ENCODE results near the gene PRR5L.

Gene PRR5L

GRCh38 chr11:36498721-36499120 lies 202.6 kb downstream of the PRR5L start:
- Histone ChIP-seq H4K91ac (ENCODE audit: low read length) (no peak overlapping the region), H2BK15ac (ENCODE audit: low read depth, poor library complexity, severe bottlenecking) (no peak overlapping the region), H3K9me3 (ENCODE audit: control insufficient read depth, low read length) (no peaks in the 10 kb centered on the region), H3K4me3 (ENCODE audit: insufficient read depth in 1 of 2, low read depth in 1 of 2, low read length in 2 of 2) (no peak overlapping the region), H3K4ac (ENCODE audit: low read depth in 1 of 2, low read length in 2 of 2) (no peak overlapping the region), H3K4me2 (ENCODE audit: low read length, poor library complexity, severe bottlenecking) (no peak overlapping the region), H3K9ac (ENCODE audit: low read length) (no peak overlapping the region), H2BK120ac (ENCODE audit: low read depth, low read length) (no peak overlapping the region), H3K18ac (ENCODE audit: low read depth in 1 of 2, low read length in 2 of 2) (no peak overlapping the region), H3K27ac (ENCODE audit: low read length, poor library complexity, severe bottlenecking) (no peak overlapping the region), H3K36me3 (ENCODE audit: control insufficient read depth in 1 of 2, insufficient read depth in 2 of 2, low read depth in 1 of 2, low read length in 2 of 2) (peaks cover 7 to 67% of the 10 kb centered on the region in 2 experiments), H2BK12ac (ENCODE audit: low read length in 2 of 2) (no peak overlapping the region), H2BK5ac (ENCODE audit: low read depth, low read length, poor library complexity, severe bottlenecking) (no peak overlapping the region), H3K27me3 (ENCODE audit: control insufficient read depth in 1 of 2, insufficient read depth in 1 of 2, low read length in 2 of 2) (no peaks in the 10 kb centered on the region), H3K79me1 (replicated peaks; ENCODE audit: low read length, poor library complexity, severe bottlenecking) (peaks cover 10% of the 10 kb centered on the region), H3K14ac (ENCODE audit: low read length in 2 of 2) (no peak overlapping the region), H4K8ac (ENCODE audit: low read length) (no peak overlapping the region), H2AK5ac (ENCODE audit: low read length, severe bottlenecking) (no peak overlapping the region), H3K4me1 (ENCODE audit: control insufficient read depth, insufficient read depth, low read depth, low read length) (peaks cover 5% of the 10 kb centered on the region), H3K23ac (ENCODE audit: low read length in 2 of 2) (no peak overlapping the region), H2AFZ (ENCODE audit: low read depth, low read length) (no peak overlapping the region)
- no CpG with 5 or more reads among the region's 1 CpG for WGBS
- DNase-seq: no peak

- no peaks in the 10 kb centered on the region for H3K9me3 ChIP-seq (ENCODE audit: control insufficient read depth, low read length)
- no peak overlapping the region for H3K27ac ChIP-seq (ENCODE audit: low read length, poor library complexity, severe bottlenecking)
- no peak overlapping the region for H3K4me2 ChIP-seq (ENCODE audit: low read length, poor library complexity, severe bottlenecking)
- no peak overlapping the region for H2BK15ac ChIP-seq (ENCODE audit: low read depth, poor library complexity, severe bottlenecking)
- H3K4me3 ChIP-seq (ENCODE audit: insufficient read depth in 1 of 2, low read depth in 1 of 2, low read length in 2 of 2): no peak overlapping the region
- no peak overlapping the region for H3K23ac ChIP-seq (ENCODE audit: low read length in 2 of 2)
- H2AK5ac ChIP-seq (ENCODE audit: low read length, severe bottlenecking): peak overlapping the region; percentile 77
- H4K8ac ChIP-seq (ENCODE audit: low read length): no peak overlapping the region
- H3K27me3 ChIP-seq (ENCODE audit: control insufficient read depth in 1 of 2, insufficient read depth in 1 of 2, low read length in 2 of 2): no peaks in the 10 kb centered on the region
- peaks cover 4 to 62% of the 10 kb centered on the region in 2 experiments for H3K36me3 ChIP-seq (ENCODE audit: control insufficient read depth in 1 of 2, insufficient read depth in 2 of 2, low read depth in 1 of 2, low read length in 2 of 2)
- no peak overlapping the region for H3K4ac ChIP-seq (ENCODE audit: low read depth in 1 of 2, low read length in 2 of 2)
- H3K9ac ChIP-seq (ENCODE audit: low read length): no peak overlapping the region
- H2BK12ac ChIP-seq (ENCODE audit: low read length in 2 of 2): no peak overlapping the region
- DNase-seq: no peak
- no peak overlapping the region for H3K14ac ChIP-seq (ENCODE audit: low read length in 2 of 2)
- peaks cover 5% of the 10 kb centered on the region for H3K4me1 ChIP-seq (ENCODE audit: control insufficient read depth, insufficient read depth, low read depth, low read length)
- 96% methylated on average over 4 of the region's 4 CpGs for WGBS
- no peak overlapping the region for H4K91ac ChIP-seq (ENCODE audit: low read length)
- H3K18ac ChIP-seq (ENCODE audit: low read depth in 1 of 2, low read length in 2 of 2): no peak overlapping the region
- H3K79me1 ChIP-seq (replicated peaks; ENCODE audit: low read length, poor library complexity, severe bottlenecking): peaks cover 11% of the 10 kb centered on the region
- H2AFZ ChIP-seq (ENCODE audit: low read depth, low read length): no peak overlapping the region
- H2BK120ac ChIP-seq (ENCODE audit: low read depth, low read length): no peak overlapping the region
- H2BK5ac ChIP-seq (ENCODE audit: low read depth, low read length, poor library complexity, severe bottlenecking): no peak overlapping the region
Observed at GRCh38 chr11:36499315-36499714, 203.2 kb downstream of the PRR5L start.

GRCh38 chr11:36500315-36500721 lies 204.2 kb downstream of the PRR5L start:
- WGBS: 0% methylated on average over 1 of the region's 1 CpG
- peak overlapping the region; percentile 69 for H4K8ac ChIP-seq (ENCODE audit: low read length)

GRCh38 chr11:36501236-36501635 lies 205.1 kb downstream of the PRR5L start:
- no peak overlapping the region for H3K18ac ChIP-seq (ENCODE audit: low read depth in 1 of 2, low read length in 2 of 2)

More at GRCh38 chr11:36500315-36500721, 204.2 kb downstream of the PRR5L start:
- Histone ChIP-seq H2BK12ac (ENCODE audit: low read length in 2 of 2) (peak overlapping the region in 1 of 2 experiments; percentile 4), H3K18ac (ENCODE audit: low read depth in 1 of 2, low read length in 2 of 2) (peak overlapping the region; percentile 52 to 62), H3K23ac (ENCODE audit: low read length in 2 of 2) (no peak overlapping the region), H3K9ac (ENCODE audit: low read length) (peak overlapping the region; percentile 61), H3K9me3 (ENCODE audit: control insufficient read depth, low read length) (no peaks in the 10 kb centered on the region), H3K27ac (ENCODE audit: low read length, poor library complexity, severe bottlenecking) (peak overlapping the region; percentile 60), H4K91ac (ENCODE audit: low read length) (no peak overlapping the region), H3K79me1 (replicated peaks; ENCODE audit: low read length, poor library complexity, severe bottlenecking) (peaks cover 11% of the 10 kb centered on the region), H3K4me2 (ENCODE audit: low read length, poor library complexity, severe bottlenecking) (no peak overlapping the region), H3K4ac (ENCODE audit: low read depth in 1 of 2, low read length in 2 of 2) (no peak overlapping the region), H2BK5ac (ENCODE audit: low read depth, low read length, poor library complexity, severe bottlenecking) (no peak overlapping the region), H2AK5ac (ENCODE audit: low read length, severe bottlenecking) (peak overlapping the region; percentile 88), H3K36me3 (ENCODE audit: control insufficient read depth in 1 of 2, insufficient read depth in 2 of 2, low read depth in 1 of 2, low read length in 2 of 2) (peaks cover 4 to 58% of the 10 kb centered on the region in 2 experiments), H3K4me3 (ENCODE audit: insufficient read depth in 1 of 2, low read depth in 1 of 2, low read length in 2 of 2) (no peak overlapping the region), H3K4me1 (ENCODE audit: control insufficient read depth, insufficient read depth, low read depth, low read length) (peaks cover 5% of the 10 kb centered on the region), H3K27me3 (ENCODE audit: control insufficient read depth in 1 of 2, insufficient read depth in 1 of 2, low read length in 2 of 2) (no peaks in the 10 kb centered on the region), H2AFZ (ENCODE audit: low read depth, low read length) (no peak overlapping the region), H2BK15ac (ENCODE audit: low read depth, poor library complexity, severe bottlenecking) (no peak overlapping the region), H3K14ac (ENCODE audit: low read length in 2 of 2) (no peak overlapping the region), H2BK120ac (ENCODE audit: low read depth, low read length) (no peak overlapping the region)
- DNase-seq: peak; percentile 94

More at GRCh38 chr11:36501236-36501635, 205.1 kb downstream of the PRR5L start:
- H3K9ac ChIP-seq (ENCODE audit: low read length): peak overlapping the region; percentile 61
- peaks cover 5% of the 10 kb centered on the region for H3K4me1 ChIP-seq (ENCODE audit: control insufficient read depth, insufficient read depth, low read depth, low read length)
- H3K4me3 ChIP-seq (ENCODE audit: insufficient read depth in 1 of 2, low read depth in 1 of 2, low read length in 2 of 2): no peak overlapping the region
- no peak for DNase-seq
- H4K91ac ChIP-seq (ENCODE audit: low read length): no peak overlapping the region
- peak overlapping the region in 1 of 2 experiments; percentile 66 for H2BK12ac ChIP-seq (ENCODE audit: low read length in 2 of 2)
- H4K8ac ChIP-seq (ENCODE audit: low read length): no peak overlapping the region
- no peak overlapping the region for H3K4me2 ChIP-seq (ENCODE audit: low read length, poor library complexity, severe bottlenecking)
- H3K27ac ChIP-seq (ENCODE audit: low read length, poor library complexity, severe bottlenecking): peak overlapping the region; percentile 10
- no peak overlapping the region for H3K23ac ChIP-seq (ENCODE audit: low read length in 2 of 2)
- no peaks in the 10 kb centered on the region for H3K9me3 ChIP-seq (ENCODE audit: control insufficient read depth, low read length)
- peak overlapping the region; percentile 81 for H2AK5ac ChIP-seq (ENCODE audit: low read length, severe bottlenecking)
- no peak overlapping the region for H2BK120ac ChIP-seq (ENCODE audit: low read depth, low read length)
- H3K14ac ChIP-seq (ENCODE audit: low read length in 2 of 2): no peak overlapping the region
- WGBS: 94% methylated on average over 5 of the region's 5 CpGs
- peaks cover 11% of the 10 kb centered on the region for H3K79me1 ChIP-seq (replicated peaks; ENCODE audit: low read length, poor library complexity, severe bottlenecking)
- H2BK5ac ChIP-seq (ENCODE audit: low read depth, low read length, poor library complexity, severe bottlenecking): no peak overlapping the region
- H3K36me3 ChIP-seq (ENCODE audit: control insufficient read depth in 1 of 2, insufficient read depth in 2 of 2, low read depth in 1 of 2, low read length in 2 of 2): peaks cover 4 to 51% of the 10 kb centered on the region in 2 experiments
- H2BK15ac ChIP-seq (ENCODE audit: low read depth, poor library complexity, severe bottlenecking): peak overlapping the region; percentile 12
- no peak overlapping the region for H3K4ac ChIP-seq (ENCODE audit: low read depth in 1 of 2, low read length in 2 of 2)
- H3K27me3 ChIP-seq (ENCODE audit: control insufficient read depth in 1 of 2, insufficient read depth in 1 of 2, low read length in 2 of 2): no peaks in the 10 kb centered on the region
- no peak overlapping the region for H2AFZ ChIP-seq (ENCODE audit: low read depth, low read length)

All from mesenchymal stem cell (in vitro differentiated cells and primary cell).